IPS-20b (cell line): Measurements from ENCODE around the gene CHTOP.

Experiments
- H3K27ac ChIP-seq: one replicate; pipeline ENCODE4 v1.5.1; 2013; ENCODE audit warnings: low read length
- H3K27me3 ChIP-seq: 2 replicates; pipeline ENCODE4 v1.6.1; 2013; ENCODE audit warnings: mild to moderate bottlenecking, low read length, inconsistent platforms; ENCODE audit not compliant: insufficient read depth
- H3K36me3 ChIP-seq: 2 replicates; pipeline ENCODE4 v1.6.1; 2013; ENCODE audit warnings: low read depth, mild to moderate bottlenecking, inconsistent platforms, low read length, moderate library complexity; ENCODE audit not compliant: insufficient read depth
- H3K4me1 ChIP-seq: 2 replicates; pipeline ENCODE4 v1.6.1; 2013; ENCODE audit warnings: mild to moderate bottlenecking, control low read depth, inconsistent platforms, low read length, moderate library complexity; ENCODE audit not compliant: insufficient read depth
- H3K4me3 ChIP-seq: 2 replicates; pipeline ENCODE4 v1.5.1; 2013; ENCODE audit warnings: mild to moderate bottlenecking, low read length, inconsistent platforms
- H3K9ac ChIP-seq: 2 replicates; pipeline ENCODE4 v1.6.1; 2013; ENCODE audit warnings: low read depth, mild to moderate bottlenecking, inconsistent platforms, low read length, moderate library complexity
- H3K9me3 ChIP-seq: 2 replicates; pipeline ENCODE4 v1.6.1; 2013; ENCODE audit warnings: mild to moderate bottlenecking, low read depth, low read length, inconsistent platforms; ENCODE audit not compliant: insufficient read depth

Gene CHTOP

DNA sequence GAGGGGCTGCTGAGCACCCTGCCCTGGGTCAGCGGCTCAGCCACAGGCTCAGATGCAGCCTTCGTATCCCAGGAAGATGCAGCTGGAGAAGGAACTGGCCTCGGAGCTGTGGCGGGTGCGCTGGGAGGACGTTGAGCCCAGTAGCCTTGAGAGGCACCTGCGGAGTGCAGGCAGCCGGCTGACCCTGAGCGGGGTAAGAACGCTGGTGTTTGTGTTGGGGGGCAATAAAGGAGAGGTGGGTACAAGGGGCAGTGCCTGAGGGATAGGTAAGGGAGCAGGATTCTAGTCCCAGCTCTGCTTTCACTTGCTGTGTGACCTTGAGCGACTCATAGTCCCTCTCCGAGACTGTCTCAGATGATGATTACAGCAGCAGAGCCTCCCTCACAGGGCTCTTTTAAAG, 51.0 kb downstream of the CHTOP start:
- Histone ChIP-seq H3K27ac (no peak overlapping the region), H3K27me3 (peaks cover 19% of the 10 kb centered on the region), H3K4me3 (no peak overlapping the region), H3K9ac (no peak overlapping the region), H3K36me3 (peaks cover 19% of the 10 kb centered on the region; the same call in 1 of the 2 replicates), H3K9me3 (no peaks in the 10 kb centered on the region), H3K4me1 (peaks cover 7% of the 10 kb centered on the region; the same call in 1 of the 2 replicates)

GRCh38 chr1:153685544-153686340, 51.9 kb downstream of the CHTOP start:
- Histone ChIP-seq H3K4me1 (peaks cover 1% of the 10 kb centered on the region; the same call in 1 of the 2 replicates), H3K27me3 (peaks cover 11% of the 10 kb centered on the region), H3K27ac (no peak overlapping the region), H3K9ac (no peak overlapping the region), H3K9me3 (no peaks in the 10 kb centered on the region), H3K36me3 (peaks cover 19% of the 10 kb centered on the region; the same call in 1 of the 2 replicates), H3K4me3 (no peak overlapping the region)

GRCh38 chr1:153687346-153688125, 53.7 kb downstream of the CHTOP start:
- Histone ChIP-seq H3K4me1 (no peaks in the 10 kb centered on the region), H3K9me3 (no peaks in the 10 kb centered on the region), H3K36me3 (peaks cover 15% of the 10 kb centered on the region; the same call in 1 of the 2 replicates), H3K4me3 (no peak overlapping the region), H3K27ac (no peak overlapping the region), H3K27me3 (no peaks in the 10 kb centered on the region), H3K9ac (no peak overlapping the region)

DNA sequence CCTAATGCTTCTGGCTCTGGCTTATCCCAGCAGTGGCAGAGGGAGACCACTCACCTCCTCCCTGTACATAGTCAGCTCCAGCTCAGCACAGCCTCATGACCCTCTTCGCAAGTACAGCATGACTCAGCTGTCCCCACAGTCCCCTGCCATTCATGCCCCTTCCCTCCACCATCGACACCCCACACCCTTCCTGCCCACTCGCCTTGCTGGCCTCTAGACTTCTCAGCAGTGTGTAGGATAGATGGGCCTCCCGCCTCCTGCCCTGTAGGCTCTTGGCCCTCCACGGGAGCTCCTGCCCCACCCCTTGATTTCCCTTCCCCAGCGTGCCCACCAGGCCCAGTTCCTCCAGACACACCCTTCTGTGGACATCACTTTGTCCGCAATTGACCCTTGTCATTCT, 54.4 kb downstream of the CHTOP start:
- H3K9me3 ChIP-seq = no peaks in the 10 kb centered on the region
- peaks cover 11% of the 10 kb centered on the region; the same call in 1 of the 2 replicates for H3K36me3 ChIP-seq
- H3K27ac ChIP-seq = no peak overlapping the region
- no peaks in the 10 kb centered on the region for H3K27me3 ChIP-seq
- H3K4me3 ChIP-seq = no peak overlapping the region
- no peak overlapping the region for H3K9ac ChIP-seq
- no peaks in the 10 kb centered on the region for H3K4me1 ChIP-seq

DNA sequence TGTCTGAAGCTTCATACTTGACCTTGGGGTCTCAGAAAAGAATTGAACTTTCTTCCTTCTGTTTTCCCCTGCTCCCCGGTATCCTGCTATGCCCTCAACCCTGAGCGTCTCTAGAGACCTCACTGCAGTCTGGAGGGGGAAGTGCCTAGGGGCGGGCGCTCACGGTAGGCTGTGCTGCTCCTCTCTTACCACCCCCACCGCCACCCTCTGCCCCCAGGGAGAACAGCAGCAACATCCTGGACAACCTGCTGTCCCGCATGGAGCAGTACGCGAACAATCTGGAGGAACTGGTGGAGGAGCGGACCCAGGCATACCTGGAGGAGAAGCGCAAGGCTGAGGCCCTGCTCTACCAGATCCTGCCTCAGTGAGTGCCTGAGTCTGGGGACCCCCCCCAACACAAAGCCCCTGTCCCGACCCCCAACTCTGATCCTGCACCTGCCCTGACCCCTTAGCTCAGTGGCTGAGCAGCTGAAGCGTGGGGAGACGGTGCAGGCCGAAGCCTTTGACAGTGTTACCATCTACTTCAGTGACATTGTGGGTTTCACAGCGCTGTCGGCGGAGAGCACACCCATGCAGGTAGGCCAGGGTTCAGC, 55.0 kb downstream of the CHTOP start:
- Histone ChIP-seq H3K9me3 (no peaks in the 10 kb centered on the region), H3K27ac (no peak overlapping the region), H3K27me3 (no peaks in the 10 kb centered on the region), H3K36me3 (peaks cover 9% of the 10 kb centered on the region; the same call in 1 of the 2 replicates), H3K9ac (no peak overlapping the region; the same call in 1 of the 2 replicates), H3K4me3 (no peak overlapping the region), H3K4me1 (no peaks in the 10 kb centered on the region)

GRCh38 chr1:153693466-153693865, 59.6 kb downstream of the CHTOP start:
- no peak overlapping the region for H3K4me3 ChIP-seq
- H3K9me3 ChIP-seq = no peaks in the 10 kb centered on the region
- H3K9ac ChIP-seq = no peak overlapping the region
- no peaks in the 10 kb centered on the region; the same call in 1 of the 2 replicates for H3K36me3 ChIP-seq
- no peak overlapping the region for H3K27ac ChIP-seq
- no peaks in the 10 kb centered on the region for H3K27me3 ChIP-seq
- H3K4me1 ChIP-seq = peaks cover 15% of the 10 kb centered on the region; the same call in 1 of the 2 replicates
